HEK293T (cell line): ENCODE data around the gene BRCA1.

Source experiments
- ARNT ChIP-seq: fragments of 450-650 bp; IDR thresholded peaks from 2 replicates; pipeline ENCODE4 v1.6.1; 2017; ENCODE audit warnings: mild to moderate bottlenecking
- BHLHE40 ChIP-seq: fragments of 450-650 bp; IDR thresholded peaks from 2 replicates; pipeline ENCODE4 v1.6.1; 2016; ENCODE audit warnings: mild to moderate bottlenecking, moderate library complexity, borderline replicate concordance
- CTBP1 ChIP-seq: fragments of 450-650 bp; IDR thresholded peaks from 2 replicates; pipeline ENCODE4 v1.6.1; 2016; ENCODE audit warnings: borderline replicate concordance
- ELF4 ChIP-seq: fragments of 450-650 bp; IDR thresholded peaks from 2 replicates; pipeline ENCODE4 v1.6.1; 2017; ENCODE audit warnings: antibody characterized with exemption
- FOXA1 ChIP-seq: fragments of 450-650 bp; IDR thresholded peaks from 2 replicates; pipeline ENCODE4 v1.6.1; 2016; ENCODE audit warnings: mild to moderate bottlenecking
- FOXK2 ChIP-seq: fragments of 450-650 bp; IDR thresholded peaks from 2 replicates; pipeline ENCODE4 v1.6.1; 2016; ENCODE audit warnings: mild to moderate bottlenecking
- FOXM1 ChIP-seq: fragments of 450-650 bp; IDR thresholded peaks from 2 replicates; pipeline ENCODE4 v1.6.1; 2017; ENCODE audit warnings: mild to moderate bottlenecking, borderline replicate concordance
- L3MBTL2 ChIP-seq: fragments of 450-650 bp; conservative IDR thresholded peaks from 2 replicates; pipeline ENCODE4 v1.6.1; 2016; ENCODE audit warnings: mild to moderate bottlenecking
- NFRKB ChIP-seq: fragments of 450-650 bp; IDR thresholded peaks from 2 replicates; pipeline ENCODE4 v1.6.1; 2016; ENCODE audit warnings: mild to moderate bottlenecking, moderate library complexity
- PKNOX1 ChIP-seq: fragments of 450-650 bp; IDR thresholded peaks from 2 replicates; pipeline ENCODE4 v1.6.1; 2016
- SP1 ChIP-seq: fragments of 450-650 bp; IDR thresholded peaks from 2 replicates; pipeline ENCODE4 v1.6.1; 2017

GRCh38 chr17:43016216-43016615 is 108.9 kb downstream of the BRCA1 start:
- TF ChIP-seq NFRKB (no peak), FOXM1 (no peak), CTBP1 (no peak), BHLHE40 (no peak), ELF4 (no peak), ARNT (no peak), SP1 (no peak), PKNOX1 (no peak), FOXA1 (no peak), L3MBTL2 (no peak), FOXK2 (no peak)
